Left colon (tissue), 2 donors: Measurements from ENCODE around the gene ZDHHC6. TPM values are rescaled to one million over a fixed set of nuclear protein-coding genes. Genes with fewer than 3 reads are reported as not detected.
"Not testable (repeated sequence)": the region's sequence is repeated elsewhere in the genome, so short reads cannot be mapped to it uniquely, and the experiment has no call there.

Experiments
- ATAC-seq: fragments of 200-7000 bp; cut with Tn5 transposase; one replicate; pipeline ENCODE4 v1.9.1; 2020; ENCODE audit warnings: mild to moderate bottlenecking, moderate library complexity
- DNase-seq, 2 donors: peaks; one replicate each; pipeline ENCODE4 v3.0.0-alpha.2; 2020
- intact Hi-C, 2 donors: fragments of 100-400 bp; cut with DNase I in 1 of 2; cut with micrococcal nuclease in 1 of 2; formaldehyde crosslinking; loops; one replicate each; pipeline versions ENCODE4 v1.11.2 to v1.14.0; 2022; cut with DNase I, micrococcal nuclease
- long read RNA-seq: library from polyadenylated mRNA; unstranded; transcript quantifications from one replicate; pipeline ENCODE4 v2.0.0, GENCODE V29; 2021
- total RNA-seq, 2 donors: library from RNA; stranded (reverse); fragmentation: NEBNext Ultra II Directional; extraction: Animal tissue kit (Norgen Biotek cat#: 25700); gene quantifications; one replicate each; pipeline ENCODE4 v1.2.1, GENCODE V29; 2021
- donor health status: DM: no; HTN: no; CAD: no.
- donor health status: DM: yes; HTN: yes; CAD: no.

The ZDHHC6 gene, protein sequence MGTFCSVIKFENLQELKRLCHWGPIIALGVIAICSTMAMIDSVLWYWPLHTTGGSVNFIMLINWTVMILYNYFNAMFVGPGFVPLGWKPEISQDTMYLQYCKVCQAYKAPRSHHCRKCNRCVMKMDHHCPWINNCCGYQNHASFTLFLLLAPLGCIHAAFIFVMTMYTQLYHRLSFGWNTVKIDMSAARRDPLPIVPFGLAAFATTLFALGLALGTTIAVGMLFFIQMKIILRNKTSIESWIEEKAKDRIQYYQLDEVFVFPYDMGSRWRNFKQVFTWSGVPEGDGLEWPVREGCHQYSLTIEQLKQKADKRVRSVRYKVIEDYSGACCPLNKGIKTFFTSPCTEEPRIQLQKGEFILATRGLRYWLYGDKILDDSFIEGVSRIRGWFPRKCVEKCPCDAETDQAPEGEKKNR
- total RNA-seq: 10 to 100 TPM; 31.7 to 34.0 TPM
- long read RNA-seq, transcript ZDHHC6-202 (11 exons, 2,170 nt): major isoform, 42 of 70 reads
- long read RNA-seq, partial matches to known transcripts: 3 of 70 reads
- long read RNA-seq, other reads (novel, unspliced or antisense): 24 of 70 reads

DNA sequence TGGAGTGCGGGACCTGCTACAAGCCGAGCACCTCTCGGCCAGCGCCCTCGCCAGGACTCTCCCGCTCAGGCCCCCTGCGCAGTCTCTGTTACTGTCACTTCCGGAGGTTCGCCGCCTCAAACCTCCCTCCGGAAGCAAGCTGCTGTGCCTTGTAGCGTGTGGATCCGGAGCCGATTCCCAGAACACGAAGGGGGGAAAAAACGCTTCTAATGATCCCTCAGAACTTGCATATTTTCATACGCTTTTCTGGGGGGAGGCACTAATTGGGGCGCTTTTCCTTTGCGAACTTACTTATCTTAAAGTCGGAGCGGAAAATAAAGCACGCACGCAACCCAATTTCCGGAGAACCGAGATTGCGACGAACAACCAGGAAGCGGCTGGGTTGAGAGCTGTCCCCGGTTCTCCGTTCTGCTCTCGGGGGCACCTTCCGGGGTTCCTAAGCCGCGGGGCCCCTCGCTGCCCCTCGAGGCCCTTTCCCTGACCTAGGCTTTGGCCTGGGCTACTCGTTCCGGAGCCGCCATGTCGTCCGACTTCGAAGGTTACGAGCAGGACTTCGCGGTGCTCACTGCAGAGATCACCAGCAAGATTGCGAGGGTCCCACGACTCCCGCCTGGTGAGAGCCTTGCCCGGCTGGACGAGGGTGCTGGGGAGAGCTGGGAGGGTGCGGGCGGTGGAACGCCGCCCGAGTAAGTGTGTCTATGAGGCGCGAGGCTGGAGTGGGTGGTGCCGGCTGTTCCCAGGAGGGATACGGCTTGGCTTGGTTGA lies at the start of gene ZDHHC6, which contains the start of gene VTI1A:
TSS of gene ZDHHC6 (minus strand) at position 60 of the 765 bp plus-strand sequence. CDS start 1,478 bp downstream, outside the sequence.
TSS of gene VTI1A (plus strand) at position 361 of the 765 bp plus-strand sequence. CDS start at position 520, 159 bp downstream.
- DNase-seq (peak; percentile 86 to 90), ATAC-seq (peak; percentile 96)
- intact Hi-C loops: no loop called here

DNA sequence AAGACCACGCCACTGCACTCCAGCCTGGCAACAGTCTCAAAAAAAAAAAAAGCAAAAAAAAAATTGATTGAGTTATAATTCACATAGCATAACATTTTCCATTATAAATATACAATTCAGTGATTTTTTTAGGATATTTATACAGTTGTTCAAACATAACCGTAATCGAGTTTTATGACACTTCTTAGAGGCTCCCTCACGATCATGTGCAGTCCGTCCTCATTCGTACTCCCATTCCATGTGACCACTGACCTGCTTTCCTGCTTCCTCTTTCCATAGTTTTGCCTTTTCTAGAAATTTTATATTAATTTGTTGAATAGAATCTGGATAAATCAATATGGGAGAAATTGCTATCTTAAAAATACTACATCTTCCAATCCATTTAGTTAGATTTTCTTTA lies 46.0 kb upstream of the ZDHHC6 start:
- intact Hi-C loops: no loop called here
- no peak for DNase-seq
- ATAC-seq: peak; percentile 73

DNA sequence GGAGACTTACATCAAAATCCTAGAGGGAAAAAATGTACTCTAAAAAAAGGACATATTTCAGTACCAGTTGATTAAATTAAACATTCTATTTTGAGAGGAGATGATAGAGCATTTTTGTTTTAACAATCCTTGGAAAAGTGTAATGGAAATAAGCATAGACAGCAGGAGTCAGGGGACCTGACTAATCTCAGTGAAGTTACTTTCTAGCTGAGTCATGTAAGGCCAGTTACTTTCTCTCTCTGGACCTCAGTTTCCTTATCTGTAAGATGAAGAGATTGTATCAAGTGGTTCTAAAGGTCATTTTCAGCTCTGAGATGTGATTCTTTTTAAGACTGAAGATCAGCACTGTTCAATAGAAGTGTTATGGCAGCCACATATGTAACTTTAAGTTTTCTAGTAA lies 44.4 kb upstream of the ZDHHC6 start:
- intact Hi-C loops: no loop called here
- ATAC-seq (no peak), DNase-seq (no peak)

DNA sequence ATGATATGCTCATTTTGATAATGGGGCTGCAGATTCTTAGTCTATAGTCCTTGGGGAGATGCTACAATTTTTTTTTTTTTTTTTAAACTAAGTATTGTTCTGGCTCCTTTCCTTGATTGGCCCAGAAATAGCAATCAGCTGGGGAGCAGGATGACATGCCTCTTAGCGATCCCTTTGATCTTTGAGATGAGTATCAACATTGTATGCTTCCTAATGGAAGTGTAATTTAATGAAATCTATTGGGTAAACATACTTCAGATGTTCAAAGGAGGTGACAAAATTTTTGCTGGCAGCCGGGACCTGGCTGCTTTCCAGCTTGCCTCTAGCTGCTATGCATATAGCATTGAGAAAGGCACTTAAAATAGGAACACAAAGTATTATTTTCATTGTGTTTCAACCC lies 43.8 kb upstream of the ZDHHC6 start:
- intact Hi-C loops: no loop called here
- no peak for ATAC-seq

DNA sequence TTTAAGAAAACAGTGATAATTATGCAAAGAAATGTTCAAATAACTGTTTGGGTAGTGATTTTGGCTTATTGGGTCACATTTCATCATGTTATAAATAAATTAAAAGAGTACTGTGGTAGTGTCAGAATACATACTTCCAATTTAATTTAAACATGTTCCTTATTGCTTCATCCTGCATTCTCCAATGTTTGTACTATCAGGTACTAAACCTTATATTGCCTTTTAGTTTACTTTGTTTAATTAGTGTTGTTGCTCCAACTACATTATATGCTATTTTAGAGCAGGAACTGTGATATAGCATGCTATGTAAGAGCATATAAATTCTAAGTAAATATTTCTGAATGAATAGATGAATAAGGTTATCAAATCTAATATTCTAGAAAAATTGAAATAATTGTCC lies 41.2 kb upstream of the ZDHHC6 start:
- ATAC-seq (peak; percentile 87), DNase-seq (no peak)
- intact Hi-C loops: no loop called here

More for the DNA sequence above, 43.8 kb upstream of the ZDHHC6 start:
- DNase-seq: no peak

DNA sequence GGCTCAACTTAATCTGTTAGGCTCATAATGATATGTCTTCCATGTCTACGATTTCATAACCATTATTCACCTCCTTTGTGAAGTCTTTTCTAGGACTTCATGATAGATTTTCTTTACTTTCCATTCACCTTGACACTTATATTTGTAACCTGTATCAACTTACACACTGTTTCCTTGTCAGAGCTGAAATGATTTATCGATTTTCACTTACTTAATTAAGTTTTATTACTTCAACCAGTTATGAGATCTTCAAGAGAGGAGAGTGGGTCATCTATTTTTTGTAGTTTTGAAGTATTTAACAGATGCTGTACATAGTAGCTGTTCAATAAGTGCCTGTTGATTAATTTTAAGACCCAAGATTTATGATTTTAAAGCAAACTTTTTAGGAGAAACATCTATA lies 37.7 kb upstream of the ZDHHC6 start:
- intact Hi-C loops: no loop called here
- no peak for ATAC-seq

DNA sequence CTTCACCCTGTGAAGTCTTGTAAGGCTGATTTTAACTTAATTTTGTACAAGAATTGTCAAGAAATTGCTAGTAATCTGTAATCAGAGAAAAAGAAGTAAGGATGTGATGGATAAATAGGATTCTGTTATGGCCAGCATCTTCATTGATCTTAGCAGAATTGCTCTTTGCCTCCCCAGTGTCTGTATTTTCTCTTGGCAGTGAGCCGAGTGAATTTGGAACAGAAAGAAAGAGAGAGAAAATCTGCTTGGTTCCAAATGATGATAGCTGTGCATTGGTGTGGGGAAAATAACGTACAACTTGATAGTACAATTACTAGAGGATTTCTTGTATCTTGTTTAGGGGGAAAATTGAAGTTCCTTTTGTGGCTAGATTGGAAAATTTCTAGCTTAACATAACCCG lies 34.9 kb upstream of the ZDHHC6 start:
- DNase-seq (no peak), ATAC-seq (no peak)
- intact Hi-C loops: no loop called here

More for the DNA sequence above, 37.7 kb upstream of the ZDHHC6 start:
- DNase-seq: no peak

DNA sequence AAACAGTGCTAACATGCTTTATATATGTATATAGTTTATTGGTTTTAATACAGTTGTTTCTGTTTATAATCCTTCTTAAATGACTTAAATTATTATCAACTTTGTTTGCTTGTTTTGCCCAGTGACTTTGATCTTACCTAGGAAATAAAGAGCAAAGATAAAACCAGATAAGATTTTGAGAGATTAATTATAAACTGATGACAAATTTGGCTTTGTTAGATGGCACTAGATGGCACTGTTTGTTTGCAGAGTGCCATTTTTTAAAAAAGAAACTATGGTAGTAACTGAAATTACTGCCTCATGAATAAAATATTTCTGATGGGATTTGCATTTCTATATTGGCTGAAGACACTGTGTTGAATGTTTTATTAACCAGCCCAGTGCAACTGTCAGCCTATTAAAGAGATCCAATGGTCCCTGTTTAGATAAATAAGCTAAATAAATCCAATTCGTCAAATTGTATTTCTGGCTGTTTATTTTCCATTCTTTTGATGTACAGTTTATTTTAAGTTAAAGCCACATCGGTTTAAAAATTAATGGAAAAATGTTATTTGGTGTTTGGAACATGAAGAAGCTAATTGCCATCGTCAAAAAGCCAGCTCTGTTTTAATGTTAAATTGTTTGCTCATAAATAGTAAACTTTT lies 29.0 kb upstream of the ZDHHC6 start:
- DNase-seq (no peak), ATAC-seq (peak; percentile 32)
- intact Hi-C loops: no loop called here

DNA sequence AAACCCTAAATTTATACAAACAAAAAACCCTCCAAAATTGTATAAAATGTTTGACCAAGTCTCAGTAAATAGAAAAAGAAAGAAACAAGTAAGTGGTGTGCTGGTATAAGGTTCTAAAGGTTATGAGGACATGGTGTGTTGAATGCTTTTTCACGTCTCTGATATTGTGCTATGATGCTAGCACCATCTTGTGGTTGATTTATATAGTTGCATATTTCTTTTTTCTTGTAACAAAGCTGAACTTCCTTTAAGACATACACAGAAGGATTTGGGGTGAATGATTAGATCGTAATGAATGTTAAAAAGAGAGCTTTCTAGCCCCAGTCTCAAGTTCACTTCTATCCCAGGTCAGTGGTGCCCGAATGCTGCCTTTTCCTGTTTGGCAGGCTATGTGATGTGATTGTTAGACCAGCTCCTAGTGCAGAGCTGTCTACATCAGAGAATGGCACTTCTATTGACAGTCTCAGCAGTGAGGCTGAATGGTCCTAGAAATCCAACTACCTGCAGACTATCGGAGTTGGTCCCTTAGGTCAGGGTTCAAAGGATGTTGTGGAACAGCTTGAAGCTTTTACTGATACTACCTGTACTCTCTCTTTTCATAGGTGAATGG lies 25.3 kb upstream of the ZDHHC6 start:
- DNase-seq (no peak), ATAC-seq (peak; percentile 86)
- intact Hi-C loops: no loop called here

DNA sequence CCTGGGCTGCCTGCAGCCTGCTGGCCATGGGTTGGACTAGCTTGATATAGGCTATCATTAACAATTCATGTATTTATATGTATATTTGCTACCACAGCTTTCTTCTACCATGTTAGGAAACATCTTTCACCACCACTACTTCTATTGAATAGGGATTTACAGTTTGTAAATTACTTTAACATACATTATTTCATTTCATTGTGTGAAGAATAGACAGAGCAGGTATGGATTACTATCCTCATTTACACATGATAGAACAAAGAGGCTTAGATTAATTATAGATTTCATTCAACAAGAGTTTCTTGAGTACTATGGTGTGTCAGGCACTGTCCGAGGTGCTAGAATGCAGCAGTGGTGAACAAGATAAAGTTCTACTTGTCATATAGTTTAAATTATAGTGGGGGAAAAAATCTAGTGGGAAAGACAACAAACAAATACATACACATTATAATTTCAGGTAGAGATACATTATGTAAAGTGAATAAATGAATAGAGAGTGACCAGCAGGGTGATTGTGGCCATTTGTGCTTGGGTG lies 20.9 kb upstream of the ZDHHC6 start:
- intact Hi-C loops: no loop called here
- no peak for ATAC-seq

DNA sequence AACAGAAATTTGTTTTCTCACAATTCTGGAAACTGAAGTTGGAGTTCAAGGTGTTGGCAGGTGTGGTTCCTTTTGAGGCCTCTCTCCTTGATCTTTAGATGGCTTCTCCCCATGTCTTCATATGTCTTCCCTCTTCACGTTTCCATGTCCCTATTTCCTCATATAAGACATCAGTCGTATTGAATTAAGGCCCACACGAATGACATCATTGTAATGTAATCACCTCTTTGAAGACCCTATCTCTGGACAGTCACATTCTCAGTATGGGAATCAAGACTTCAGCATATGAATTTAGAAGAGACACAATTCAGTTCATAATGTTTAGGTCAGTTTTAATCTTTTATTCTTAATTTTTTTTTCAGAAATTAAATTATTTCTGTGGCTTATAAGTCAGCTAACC lies 20.1 kb upstream of the ZDHHC6 start:
- DNase-seq: no peak
- intact Hi-C loops: no loop called here
- ATAC-seq: no peak

More for the DNA sequence above, 20.9 kb upstream of the ZDHHC6 start:
- DNase-seq: no peak

DNA sequence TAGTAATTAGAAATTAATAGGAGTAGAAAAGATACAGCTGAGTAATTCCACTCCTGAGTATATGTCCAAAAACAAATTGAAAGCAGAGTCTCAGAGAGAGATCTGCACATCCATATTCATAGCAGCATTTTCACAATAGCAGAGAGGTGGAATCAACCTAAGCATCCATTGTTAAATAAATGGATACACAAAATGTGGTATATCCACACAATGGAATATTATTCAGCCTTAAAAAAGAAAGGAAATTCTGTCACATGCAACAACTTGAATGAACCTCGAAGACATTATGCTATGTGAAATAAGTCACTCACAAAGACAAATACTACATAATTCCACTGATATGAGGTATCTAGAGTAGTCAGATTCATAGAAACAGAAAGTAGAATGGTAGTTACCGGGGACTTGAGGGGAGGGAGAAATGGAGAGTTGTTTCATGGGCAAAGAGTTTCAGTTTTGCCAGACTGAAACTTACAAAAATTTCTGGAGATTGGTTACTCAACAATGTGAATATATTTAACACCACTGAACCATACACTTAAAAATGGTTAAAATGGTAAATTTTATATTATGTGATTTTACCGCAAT lies 18.7 kb upstream of the ZDHHC6 start:
- intact Hi-C loops: no loop called here
- ATAC-seq (no peak), DNase-seq (no peak)

DNA sequence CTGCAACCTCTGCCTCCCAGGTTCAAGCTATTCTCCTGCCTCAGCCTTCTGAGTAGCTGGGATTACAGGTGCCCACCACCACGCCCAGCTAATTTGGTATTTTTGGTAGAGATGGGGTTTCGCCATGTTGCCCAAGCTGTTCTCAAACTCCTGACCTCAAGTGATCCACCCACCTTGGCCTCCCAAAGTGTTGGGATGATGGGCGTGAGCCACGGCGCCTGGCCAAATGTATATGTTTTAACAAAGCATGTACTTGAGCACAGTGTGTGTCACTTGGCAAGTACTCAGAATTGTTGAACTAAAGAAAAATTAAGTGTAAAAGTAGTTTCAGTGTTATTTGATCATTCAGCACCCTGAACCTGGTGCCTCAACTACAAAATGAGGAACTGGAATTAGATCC lies 17.4 kb upstream of the ZDHHC6 start:
- DNase-seq, ATAC-seq, intact Hi-C loops: not testable (repeated sequence)

DNA sequence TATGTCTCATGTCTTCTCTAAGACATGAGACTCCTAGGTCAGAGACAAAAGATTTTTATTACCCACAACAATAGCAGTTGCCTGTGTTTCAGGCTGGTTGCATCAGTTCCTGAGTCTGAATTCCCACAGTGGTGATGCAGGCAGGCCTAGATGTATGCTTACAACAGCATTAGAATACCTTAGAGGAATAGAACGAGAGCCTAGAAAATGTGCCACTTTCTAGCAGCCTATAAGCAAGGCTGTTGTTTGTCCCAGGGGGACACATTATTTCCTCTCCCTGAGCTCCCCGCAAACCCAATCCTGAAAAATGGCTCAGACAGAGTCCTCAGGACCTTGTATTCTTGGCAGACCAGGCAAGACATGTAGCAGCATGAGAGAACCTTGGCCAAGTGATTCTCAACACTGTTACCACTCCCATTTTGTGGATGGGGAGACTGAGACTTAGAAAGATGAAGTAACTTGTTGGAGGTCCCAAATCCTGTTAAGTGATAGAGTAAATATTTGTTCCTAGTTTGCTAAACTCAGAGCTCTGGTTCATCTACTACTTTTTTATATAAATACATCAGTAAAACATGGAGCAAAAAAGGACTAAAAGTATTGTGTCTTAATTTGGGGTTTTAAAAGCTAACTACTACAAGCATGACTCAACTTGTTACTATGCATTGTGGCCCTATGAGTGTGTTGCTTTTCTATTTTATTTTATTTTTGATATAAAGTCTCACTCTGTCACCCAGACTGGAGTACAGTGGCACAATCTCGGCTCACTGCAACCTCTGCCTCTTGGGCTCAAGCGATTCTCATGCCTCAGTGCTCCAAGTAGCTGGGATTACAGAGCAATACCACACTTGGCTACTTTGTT lies 14.5 kb upstream of the ZDHHC6 start:
- ATAC-seq (no peak), DNase-seq (no peak)
- intact Hi-C loops: no loop called here

DNA sequence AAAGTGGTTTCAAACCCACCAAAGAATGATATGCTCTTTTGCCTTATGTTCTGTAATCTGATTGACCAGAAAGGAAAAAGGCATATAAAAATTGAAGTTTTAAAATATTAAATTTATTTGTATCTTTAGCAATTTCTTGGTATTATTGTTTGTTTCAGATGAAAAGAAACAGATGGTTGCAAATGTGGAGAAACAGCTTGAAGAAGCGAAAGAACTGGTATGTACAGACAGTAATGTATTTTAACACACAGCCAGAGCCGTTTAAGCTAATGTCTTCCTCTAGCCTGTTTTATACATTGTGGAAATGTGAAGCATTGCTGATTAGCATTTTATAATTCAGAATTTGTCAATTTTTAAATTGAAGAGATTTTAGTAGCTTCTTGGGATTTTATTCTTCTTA lies 13.7 kb upstream of the ZDHHC6 start:
- intact Hi-C loops: no loop called here
- no peak for DNase-seq
- ATAC-seq: no peak

DNA sequence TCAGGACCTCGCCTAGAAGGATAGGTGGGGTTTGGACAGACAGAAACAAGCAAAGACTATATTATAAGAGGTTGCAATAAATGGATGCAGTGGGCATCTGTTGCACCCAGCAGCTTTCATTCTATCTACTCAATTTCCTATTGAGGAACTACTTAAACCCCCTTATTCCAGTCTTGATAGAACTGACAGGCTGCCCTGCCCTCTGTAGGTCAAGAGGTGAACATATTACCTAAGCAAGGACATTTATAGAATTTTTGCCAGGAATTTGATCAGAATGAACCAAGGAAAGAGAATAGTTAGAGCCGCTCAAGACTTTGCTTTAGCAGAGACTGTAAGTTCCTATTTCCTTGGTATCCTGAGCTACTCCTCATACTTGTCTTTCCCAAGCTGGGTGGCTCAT lies 9.8 kb upstream of the ZDHHC6 start:
- DNase-seq (no peak), ATAC-seq (no peak)
- intact Hi-C loops: no loop called here
